Astrocyte of the spinal cord (primary cell): ENCODE measurements around the gene ITPKB.
"Not testable (repeated sequence)": the region's sequence is repeated elsewhere in the genome, so short reads cannot be mapped to it uniquely, and the experiment has no call there.

Experiments
- DNase-seq: peaks from one replicate; pipeline ENCODE4 v3.0.0; 2011; ENCODE audit warnings: low read depth, low spot score
- H3K4me3 ChIP-seq: 2 replicates; pipeline ENCODE4 v1.5.1; 2011; ENCODE audit warnings: low read depth, mild to moderate bottlenecking, low read length, moderate library complexity
- CTCF ChIP-seq: IDR thresholded peaks from 2 replicates; pipeline ENCODE4 v1.5.1; 2012; ENCODE audit warnings: low read depth, mild to moderate bottlenecking, low read length, inconsistent platforms
- in situ Hi-C: cut with HindIII; loops from 2 replicates; pipeline ENCODE4 v1.10.0; 2017; ENCODE audit warnings: low sequenced_read_pairs

Gene ITPKB

GRCh38 chr1:226772446-226773139 lies 33.5 kb upstream of the ITPKB start:
- no peak for DNase-seq
- in situ Hi-C loops = no loop called here
- TF ChIP-seq CTCF = no peak
- H3K4me3 ChIP-seq = no peak overlapping the region

GRCh38 chr1:226767170-226767569 lies 28.1 kb upstream of the ITPKB start:
- in situ Hi-C loops, DNase-seq, H3K4me3 ChIP-seq: not testable (repeated sequence)

- in situ Hi-C loops = no loop called here
- no peak for DNase-seq
Observed at GRCh38 chr1:226766565-226766964, 27.5 kb upstream of the ITPKB start.

GRCh38 chr1:226764533-226764932 lies 25.5 kb upstream of the ITPKB start:
- no peak for TF ChIP-seq CTCF
- no peak overlapping the region for H3K4me3 ChIP-seq
- in situ Hi-C loops = no loop called here
- DNase-seq = no peak

More at GRCh38 chr1:226766565-226766964, 27.5 kb upstream of the ITPKB start:
- no peak for TF ChIP-seq CTCF
- H3K4me3 ChIP-seq = no peak overlapping the region

- TF ChIP-seq CTCF = no peak
- H3K4me3 ChIP-seq = no peak overlapping the region
- DNase-seq = peak; percentile 90
- in situ Hi-C loops = no loop called here
Observed at GRCh38 chr1:226763905-226764264, 24.8 kb upstream of the ITPKB start.

GRCh38 chr1:226762988-226763904 lies 24.2 kb upstream of the ITPKB start:
- no peak overlapping the region for H3K4me3 ChIP-seq
- in situ Hi-C loops = no loop called here
- TF ChIP-seq CTCF = no peak
- DNase-seq = no peak

GRCh38 chr1:226762055-226762454 lies 23.0 kb upstream of the ITPKB start:
- no peak for DNase-seq
- no peak overlapping the region for H3K4me3 ChIP-seq
- TF ChIP-seq CTCF = no peak
- in situ Hi-C loops = no loop called here
